ENCODE measurements around the gene MEIS2. TPM values are rescaled to one million over a fixed set of nuclear protein-coding genes. Genes with fewer than 3 reads are reported as not detected.

MEIS2 gene
- total and polyA plus RNA-seq, 2 of the 13 experiments (the other 11 are each of a cell fraction or from before 2014, with no cell fraction given): 10.7 to 12.4 TPM

DNA sequence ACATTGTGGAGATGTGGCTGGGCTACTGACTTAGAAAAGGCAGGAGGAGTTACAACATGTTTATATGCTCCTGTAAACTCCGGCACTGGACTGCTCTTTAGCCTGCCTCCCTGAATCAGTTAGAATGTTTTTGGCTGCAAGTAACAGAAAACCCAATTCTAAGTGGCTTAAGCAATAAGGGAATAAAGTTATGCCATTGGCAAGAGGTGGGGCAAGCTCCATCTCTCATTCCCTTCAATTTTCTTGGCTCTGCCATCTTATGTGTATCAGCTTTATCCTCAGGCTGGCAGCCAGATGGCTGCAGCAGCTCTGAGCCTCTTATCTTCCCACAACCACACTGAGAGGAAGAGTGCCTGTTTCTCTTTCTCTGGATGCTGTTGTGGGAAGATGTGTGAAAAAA, 22.4 kb upstream of the MEIS2 start:
- CTCF ChIA-PET (ENCODE audit: low intra/inter-chr PET ratio, low total read pairs): no interaction called here

More for the DNA sequence above, 22.4 kb upstream of the MEIS2 start:
- Histone ChIP-seq H3K36me3 (replicated peaks in 1 of 2; ENCODE audit: control insufficient read depth in 1 of 2, insufficient read depth in 2 of 2, low read length in 2 of 2) (no peaks in the 10 kb centered on the region), H2AFZ (ENCODE audit: low read length) (no peak overlapping the region), H3K9me3 (ENCODE audit: low read length) (no peaks in the 10 kb centered on the region), H3K4me1 (ENCODE audit: insufficient read depth, low read length) (no peaks in the 10 kb centered on the region), H3K4me2 (ENCODE audit: low read depth, low read length) (no peak overlapping the region), H3K79me2 (ENCODE audit: insufficient read depth, low read length) (no peaks in the 10 kb centered on the region), H3K27me3 (ENCODE audit: control insufficient read depth in 1 of 2, insufficient read depth in 2 of 2, low read length in 2 of 2) (no peaks in the 10 kb centered on the region; a peak in 1 of 5 replicates), H3K4me3 (replicated peaks in 1 of 3; ENCODE audit: insufficient read depth in 1 of 3, low read depth in 2 of 3, low read length in 3 of 3) (no peak overlapping the region), H3K9ac (ENCODE audit: insufficient read depth, low read depth, low read length) (no peak overlapping the region), H4K20me1 (ENCODE audit: insufficient read depth, low read length) (no peaks in the 10 kb centered on the region), H3K27ac (ENCODE audit: extremely low read length, insufficient read depth, low read length) (no peak overlapping the region)
- ATAC-seq: no peak
- in situ Hi-C loops (cut with HindIII; ENCODE audit: extremely low pct_ligation_motif_present, low pct_unique_long_range_greater_than_20kb) (loop anchor here (25.0 kb wide), 2 partner anchors 1585 to 1835 kb away; partner anchors contain the start of gene DPH6), intact Hi-C loops (cut with micrococcal nuclease; ENCODE audit: unreplicated experiment) (no loop called here)
- DNase-seq (ENCODE audit: low spot score): no peak
- FAIRE-seq: no peak
- TF ChIP-seq HNF4A (CRISPR knock-in tag; IDR thresholded peaks at IDR 0.05): no peak
- no peak for TF ChIP-seq GTF3A (CRISPR knock-in tag; conservative IDR thresholded peaks at IDR 0.05)
- TF ChIP-seq TEAD3 (CRISPR knock-in tag; optimal IDR thresholded peaks at IDR 0.05; ENCODE audit: borderline replicate concordance): no peak
- TF ChIP-seq, protein P1, sequence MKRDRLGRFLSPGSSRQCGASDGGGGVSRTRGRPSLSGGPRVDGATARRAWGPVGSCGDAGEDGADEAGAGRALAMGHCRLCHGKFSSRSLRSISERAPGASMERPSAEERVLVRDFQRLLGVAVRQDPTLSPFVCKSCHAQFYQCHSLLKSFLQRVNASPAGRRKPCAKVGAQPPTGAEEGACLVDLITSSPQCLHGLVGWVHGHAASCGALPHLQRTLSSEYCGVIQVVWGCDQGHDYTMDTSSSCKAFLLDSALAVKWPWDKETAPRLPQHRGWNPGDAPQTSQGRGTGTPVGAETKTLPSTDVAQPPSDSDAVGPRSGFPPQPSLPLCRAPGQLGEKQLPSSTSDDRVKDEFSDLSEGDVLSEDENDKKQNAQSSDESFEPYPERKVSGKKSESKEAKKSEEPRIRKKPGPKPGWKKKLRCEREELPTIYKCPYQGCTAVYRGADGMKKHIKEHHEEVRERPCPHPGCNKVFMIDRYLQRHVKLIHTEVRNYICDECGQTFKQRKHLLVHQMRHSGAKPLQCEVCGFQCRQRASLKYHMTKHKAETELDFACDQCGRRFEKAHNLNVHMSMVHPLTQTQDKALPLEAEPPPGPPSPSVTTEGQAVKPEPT (CRISPR knock-in tag; IDR thresholded peaks at IDR 0.05; ENCODE audit: low read depth): no peak
- TF ChIP-seq HOXA7 (CRISPR knock-in tag; IDR thresholded peaks at IDR 0.05): no peak
- no peak for TF ChIP-seq GPN1 (CRISPR knock-in tag; IDR thresholded peaks at IDR 0.05; ENCODE audit: borderline replicate concordance)
- TF ChIP-seq TAF15 (IDR thresholded peaks at IDR 0.05; ENCODE audit: low read depth, low read length, poor library complexity, severe bottlenecking): no peak
- TF ChIP-seq, protein P2, sequence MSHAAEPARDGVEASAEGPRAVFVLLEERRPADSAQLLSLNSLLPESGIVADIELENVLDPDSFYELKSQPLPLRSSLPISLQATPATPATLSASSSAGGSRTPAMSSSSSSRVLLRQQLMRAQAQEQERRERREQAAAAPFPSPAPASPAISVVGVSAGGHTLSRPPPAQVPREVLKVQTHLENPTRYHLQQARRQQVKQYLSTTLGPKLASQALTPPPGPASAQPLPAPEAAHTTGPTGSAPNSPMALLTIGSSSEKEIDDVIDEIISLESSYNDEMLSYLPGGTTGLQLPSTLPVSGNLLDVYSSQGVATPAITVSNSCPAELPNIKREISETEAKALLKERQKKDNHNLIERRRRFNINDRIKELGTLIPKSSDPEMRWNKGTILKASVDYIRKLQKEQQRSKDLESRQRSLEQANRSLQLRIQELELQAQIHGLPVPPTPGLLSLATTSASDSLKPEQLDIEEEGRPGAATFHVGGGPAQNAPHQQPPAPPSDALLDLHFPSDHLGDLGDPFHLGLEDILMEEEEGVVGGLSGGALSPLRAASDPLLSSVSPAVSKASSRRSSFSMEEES (CRISPR knock-in tag; IDR thresholded peaks at IDR 0.05): no peak
- TF ChIP-seq ZNF678 (CRISPR knock-in tag; IDR thresholded peaks at IDR 0.05): no peak
- TF ChIP-seq NR3C1 (CRISPR knock-in tag; IDR thresholded peaks at IDR 0.05): no peak
- TF ChIP-seq, protein P3, sequence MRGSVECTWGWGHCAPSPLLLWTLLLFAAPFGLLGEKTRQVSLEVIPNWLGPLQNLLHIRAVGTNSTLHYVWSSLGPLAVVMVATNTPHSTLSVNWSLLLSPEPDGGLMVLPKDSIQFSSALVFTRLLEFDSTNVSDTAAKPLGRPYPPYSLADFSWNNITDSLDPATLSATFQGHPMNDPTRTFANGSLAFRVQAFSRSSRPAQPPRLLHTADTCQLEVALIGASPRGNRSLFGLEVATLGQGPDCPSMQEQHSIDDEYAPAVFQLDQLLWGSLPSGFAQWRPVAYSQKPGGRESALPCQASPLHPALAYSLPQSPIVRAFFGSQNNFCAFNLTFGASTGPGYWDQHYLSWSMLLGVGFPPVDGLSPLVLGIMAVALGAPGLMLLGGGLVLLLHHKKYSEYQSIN (CRISPR knock-in tag; IDR thresholded peaks at IDR 0.05; ENCODE audit: borderline replicate concordance): no peak
- TF ChIP-seq ZNF430 (CRISPR knock-in tag; IDR thresholded peaks at IDR 0.05): no peak
- BruUV-seq (replicated peaks): no TSS peak
- POLR2A ChIA-PET: no interaction called here
- 0% methylated on average over 1 of the region's 1 CpG for WGBS (ENCODE audit: low lambda C conversion rate)

Data from HepG2 (cell line).